DND-41 (cell line): ENCODE results near the gene SNCB.

Experiments
- CTCF ChIP-seq: IDR thresholded peaks from 2 replicates; pipeline ENCODE4 v1.5.1; 2012; ENCODE audit warnings: borderline replicate concordance, low read length, moderate library complexity, mild to moderate bottlenecking; ENCODE audit not compliant: poor library complexity, severe bottlenecking; ENCODE audit errors: extremely low read depth
- EZH2 ChIP-seq: IDR thresholded peaks from 3 replicates; pipeline ENCODE4 v1.6.1; 2012; ENCODE audit warnings: borderline replicate concordance, low read depth, mild to moderate bottlenecking, moderate library complexity, low read length, inconsistent platforms; ENCODE audit not compliant: severe bottlenecking

DNA sequence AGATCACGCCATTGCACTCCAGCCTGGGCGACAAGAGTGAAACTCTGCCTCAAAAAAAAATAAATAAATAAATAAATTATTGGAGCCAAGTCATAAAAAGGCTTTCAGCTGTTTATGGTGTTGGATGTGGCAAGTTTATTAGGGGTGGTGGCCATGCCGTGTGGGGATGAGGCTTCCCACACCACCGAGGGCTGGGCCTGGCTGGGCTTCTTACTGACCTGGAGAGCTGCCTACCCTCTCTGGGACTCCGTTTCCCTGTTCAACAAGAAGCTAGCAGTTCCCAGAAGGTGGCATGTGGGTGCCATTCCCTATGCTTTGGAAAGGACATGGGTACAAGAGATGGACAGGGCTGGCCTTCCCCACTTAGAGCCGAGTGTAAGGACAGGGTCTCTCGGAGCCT lies 42.9 kb downstream of the SNCB start:
- TF ChIP-seq CTCF = no peak
- TF ChIP-seq EZH2 = no peak
